Ureter (tissue), 1 donor: ENCODE data around the gene ACKR1. TPM values are rescaled to one million over a fixed set of nuclear protein-coding genes. Genes with fewer than 3 reads are reported as not detected.

Experiments used
- DNase-seq: peaks from one replicate; pipeline ENCODE4 v3.0.0-alpha.2; 2020; ENCODE audit warnings: low spot score
- total RNA-seq: library from RNA; stranded (reverse); gene quantifications from one replicate; pipeline ENCODE4 v1.2.4, GENCODE V29; 2023
- donor health status: DM: yes; HTN: yes; CAD: no.

ACKR1 gene, protein sequence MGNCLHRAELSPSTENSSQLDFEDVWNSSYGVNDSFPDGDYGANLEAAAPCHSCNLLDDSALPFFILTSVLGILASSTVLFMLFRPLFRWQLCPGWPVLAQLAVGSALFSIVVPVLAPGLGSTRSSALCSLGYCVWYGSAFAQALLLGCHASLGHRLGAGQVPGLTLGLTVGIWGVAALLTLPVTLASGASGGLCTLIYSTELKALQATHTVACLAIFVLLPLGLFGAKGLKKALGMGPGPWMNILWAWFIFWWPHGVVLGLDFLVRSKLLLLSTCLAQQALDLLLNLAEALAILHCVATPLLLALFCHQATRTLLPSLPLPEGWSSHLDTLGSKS
- total RNA-seq = 164 TPM

DNA sequence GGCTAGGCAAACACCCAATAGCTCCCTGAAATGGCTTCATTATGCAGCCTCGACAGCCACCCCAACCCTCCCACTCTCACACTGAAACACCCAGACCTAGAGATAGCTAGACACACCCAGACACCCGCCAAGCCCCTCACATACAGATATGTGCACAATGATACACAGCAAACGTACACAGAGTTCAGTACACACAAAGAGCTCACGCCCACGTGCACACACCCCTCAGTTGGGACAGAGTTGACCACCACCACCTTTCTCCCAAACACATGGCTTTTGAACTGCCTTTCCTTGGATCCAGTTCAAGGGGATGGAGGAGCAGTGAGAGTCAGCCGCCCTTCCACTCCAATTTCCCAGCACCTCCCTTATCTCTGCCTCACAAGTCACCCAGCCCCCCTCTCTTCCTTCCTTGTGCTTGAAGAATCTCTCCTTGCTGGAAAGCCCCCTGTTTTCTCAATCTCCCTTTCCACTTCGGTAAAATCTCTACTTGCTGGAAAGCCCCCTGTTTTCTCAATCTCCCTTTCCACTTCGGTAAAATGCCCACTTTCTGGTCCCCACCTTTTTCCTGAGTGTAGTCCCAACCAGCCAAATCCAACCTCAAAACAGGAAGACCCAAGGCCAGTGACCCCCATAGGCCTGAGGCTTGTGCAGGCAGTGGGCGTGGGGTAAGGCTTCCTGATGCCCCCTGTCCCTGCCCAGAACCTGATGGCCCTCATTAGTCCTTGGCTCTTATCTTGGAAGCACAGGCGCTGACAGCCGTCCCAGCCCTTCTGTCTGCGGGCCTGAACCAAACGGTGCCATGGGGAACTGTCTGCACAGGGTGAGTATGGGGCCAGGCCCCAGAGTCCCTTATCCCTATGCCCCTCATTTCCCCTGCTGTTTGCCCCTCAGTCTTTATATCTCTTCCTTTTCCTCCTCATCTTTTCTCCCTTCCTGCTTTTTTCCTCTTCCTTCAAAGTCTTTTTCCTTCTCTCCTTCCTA lies at the start of gene ACKR1:
ACKR1 (plus strand) TSS at position 715 of the 981 bp plus-strand sequence; CDS start at position 800, 85 bp downstream.
- no peak for DNase-seq

DNA sequence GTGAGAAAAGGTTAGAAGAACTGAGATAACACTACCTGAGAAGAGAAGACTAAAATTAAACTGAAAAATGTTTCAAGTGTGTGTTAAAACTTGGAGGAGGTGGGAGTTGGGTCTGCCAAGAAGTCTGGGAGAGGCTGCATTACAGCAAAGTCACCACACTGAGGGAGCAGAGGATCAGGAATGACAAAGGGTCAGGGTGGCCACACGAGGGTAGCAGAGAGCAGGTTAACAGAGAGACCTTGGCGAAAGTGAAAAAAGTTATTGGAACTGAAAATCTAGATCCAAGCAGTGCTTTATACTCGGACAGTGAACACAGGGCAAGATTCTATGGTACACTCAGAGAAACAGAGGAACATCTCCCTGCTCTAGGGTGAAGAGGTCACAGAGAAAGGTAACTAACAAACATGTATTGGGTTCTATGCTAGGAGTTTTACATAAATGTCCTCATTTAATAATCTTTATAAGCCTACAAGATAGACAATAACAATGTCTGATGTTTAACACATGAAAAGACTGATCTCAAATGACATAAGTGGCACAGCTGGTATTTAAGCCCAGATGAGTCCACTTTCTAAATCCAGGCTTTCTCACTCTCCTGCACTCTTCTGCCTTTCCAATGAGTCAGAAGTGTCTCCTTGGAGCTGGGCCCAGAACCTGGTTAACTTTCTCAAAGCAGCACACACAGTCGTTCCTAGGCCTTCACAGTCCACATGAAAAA lies 43.5 kb upstream of the ACKR1 start:
- DNase-seq = peak; percentile 82

DNA sequence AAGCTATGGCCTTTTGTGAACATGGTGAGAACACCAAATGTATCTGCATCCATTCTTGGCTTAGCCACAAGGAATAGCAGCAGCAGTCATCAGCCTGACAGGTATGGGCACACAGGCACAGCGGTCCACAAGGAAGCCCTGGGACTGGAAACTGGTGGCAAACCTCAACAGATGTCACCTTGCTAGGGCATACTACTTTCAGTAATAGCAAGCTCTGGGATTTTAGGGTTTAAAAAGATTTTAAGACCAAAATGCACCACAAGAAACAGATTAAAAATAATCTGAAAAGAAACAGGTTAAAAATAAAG lies 43.0 kb upstream of the ACKR1 start:
- DNase-seq = no peak

DNA sequence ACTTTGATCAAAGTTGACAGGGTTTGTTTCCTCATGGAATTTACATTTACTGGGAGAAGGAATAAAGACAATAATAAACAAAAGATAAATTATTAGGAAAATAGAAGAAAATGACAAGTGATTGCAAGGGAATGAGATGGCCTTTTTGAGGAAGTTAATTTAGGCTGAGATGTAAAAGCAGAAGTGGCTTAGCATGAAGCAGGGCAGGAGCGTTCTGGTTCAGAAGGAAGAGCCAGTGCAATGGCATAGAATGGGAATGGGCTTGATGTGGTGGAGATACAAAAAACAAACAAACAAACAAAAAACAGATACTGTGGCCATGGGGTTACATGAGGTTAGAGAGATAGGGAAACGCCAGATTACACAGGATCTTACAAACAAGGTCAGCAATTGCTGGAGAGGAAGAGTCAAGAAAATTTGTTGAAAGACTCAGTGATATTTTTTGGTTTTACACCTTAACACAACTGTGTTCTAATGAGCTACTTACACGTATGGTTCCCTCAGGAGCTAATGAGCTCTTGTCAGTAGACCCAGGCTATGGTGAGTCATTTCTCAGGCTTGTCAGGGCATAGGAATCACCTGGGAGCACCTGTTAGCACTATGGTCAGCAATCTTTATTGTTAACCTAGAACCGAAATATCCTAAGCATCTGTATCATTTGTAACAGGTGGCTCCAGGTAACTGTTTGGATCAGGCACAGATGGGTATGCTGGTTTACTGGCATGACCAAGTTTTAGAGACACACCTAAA lies 42.0 kb upstream of the ACKR1 start:
- no peak for DNase-seq

DNA sequence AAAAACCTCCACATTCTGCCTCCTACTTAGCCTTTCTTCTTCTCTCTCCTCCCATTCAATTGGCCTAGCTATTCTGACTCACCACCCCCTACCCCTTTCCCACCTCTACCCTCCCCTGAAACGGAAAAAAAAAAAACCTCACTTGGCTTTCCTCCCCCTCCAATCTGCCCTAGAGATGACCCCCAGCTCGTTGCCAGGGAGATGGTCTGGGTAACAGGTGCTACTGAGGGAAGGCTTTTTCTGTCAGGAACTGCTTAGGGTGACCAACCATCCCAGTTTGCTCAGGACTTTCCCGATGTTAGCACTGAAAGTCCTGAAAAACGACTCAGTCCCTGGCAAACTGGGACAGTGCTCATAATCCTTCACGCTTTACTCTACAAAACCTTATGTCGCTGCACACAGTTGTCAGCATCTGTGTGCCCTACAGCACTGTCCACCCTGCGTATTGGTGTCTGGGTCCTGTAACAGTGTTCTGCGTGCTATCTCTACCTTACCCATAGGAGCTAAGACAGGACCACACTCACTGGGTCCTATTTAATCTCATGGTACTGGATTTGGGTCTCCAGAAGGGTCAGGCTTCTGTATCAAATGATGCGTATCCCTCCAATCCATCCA lies 41.0 kb upstream of the ACKR1 start:
- no peak for DNase-seq

DNA sequence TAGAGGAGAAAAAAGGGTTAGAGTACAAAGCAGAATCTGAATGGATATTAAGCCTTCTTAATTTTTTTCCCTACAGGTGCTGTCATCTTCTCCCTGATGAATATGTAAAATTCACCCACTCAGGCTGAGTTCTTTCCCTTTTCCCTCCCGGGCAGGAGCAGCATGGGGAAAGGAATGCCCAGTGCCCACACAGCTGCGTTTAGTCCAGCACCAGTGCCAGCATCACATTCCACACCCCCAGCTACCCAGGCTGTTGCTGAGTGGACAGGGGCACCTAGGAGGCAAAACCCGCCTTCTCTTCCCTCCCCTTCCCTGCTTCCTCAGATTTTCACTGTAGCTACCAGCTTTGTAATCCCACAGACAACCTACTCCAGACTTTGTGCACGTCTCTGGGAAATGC lies 36.6 kb upstream of the ACKR1 start:
- no peak for DNase-seq

DNA sequence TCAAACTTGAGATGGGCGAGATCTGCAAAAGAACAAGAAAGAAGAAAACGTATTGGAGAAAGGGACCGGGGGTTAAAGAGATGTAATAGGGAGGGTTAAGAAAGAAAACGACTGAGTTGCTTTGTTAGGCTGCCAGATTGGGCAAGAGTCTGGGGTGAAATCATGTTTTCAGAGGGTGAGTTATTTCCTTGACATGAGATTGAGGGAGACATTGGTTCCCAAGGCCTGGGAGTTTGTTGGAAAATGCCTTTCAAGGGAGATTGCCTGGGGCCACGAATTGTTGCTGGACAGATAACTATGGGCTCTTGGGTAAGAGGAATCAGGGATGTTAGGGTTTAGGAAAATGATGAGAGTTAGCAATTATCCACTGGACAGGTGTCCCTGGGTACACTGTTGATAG lies 34.0 kb upstream of the ACKR1 start:
- no peak for DNase-seq

DNA sequence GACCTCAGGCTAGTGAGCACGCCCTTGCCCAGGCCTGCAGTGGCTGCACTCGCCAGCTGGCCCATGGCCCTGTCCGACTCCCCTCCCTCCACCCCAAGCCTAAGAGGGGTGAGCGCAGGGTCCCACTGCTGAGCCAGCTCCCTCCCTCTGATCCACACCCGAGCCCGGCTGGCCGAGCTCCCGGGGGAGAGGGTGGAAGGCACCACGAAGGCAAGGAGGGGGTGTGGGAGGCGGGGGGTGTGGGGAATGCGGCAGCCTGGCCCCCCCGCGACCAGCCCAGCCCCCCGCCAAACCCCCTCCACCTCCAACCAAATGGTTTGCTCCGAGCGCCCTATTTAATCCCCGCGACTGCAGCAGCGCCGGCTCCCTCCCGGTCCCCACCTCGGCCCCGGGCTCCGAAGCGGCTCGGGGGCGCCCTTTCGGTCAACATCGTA lies 33.4 kb upstream of the ACKR1 start, which contains the start of gene CADM3:
CADM3 (plus strand) TSS at position 362 of the 434 bp plus-strand sequence. CDS start 151 bp downstream, outside the sequence.
- no peak for DNase-seq

DNA sequence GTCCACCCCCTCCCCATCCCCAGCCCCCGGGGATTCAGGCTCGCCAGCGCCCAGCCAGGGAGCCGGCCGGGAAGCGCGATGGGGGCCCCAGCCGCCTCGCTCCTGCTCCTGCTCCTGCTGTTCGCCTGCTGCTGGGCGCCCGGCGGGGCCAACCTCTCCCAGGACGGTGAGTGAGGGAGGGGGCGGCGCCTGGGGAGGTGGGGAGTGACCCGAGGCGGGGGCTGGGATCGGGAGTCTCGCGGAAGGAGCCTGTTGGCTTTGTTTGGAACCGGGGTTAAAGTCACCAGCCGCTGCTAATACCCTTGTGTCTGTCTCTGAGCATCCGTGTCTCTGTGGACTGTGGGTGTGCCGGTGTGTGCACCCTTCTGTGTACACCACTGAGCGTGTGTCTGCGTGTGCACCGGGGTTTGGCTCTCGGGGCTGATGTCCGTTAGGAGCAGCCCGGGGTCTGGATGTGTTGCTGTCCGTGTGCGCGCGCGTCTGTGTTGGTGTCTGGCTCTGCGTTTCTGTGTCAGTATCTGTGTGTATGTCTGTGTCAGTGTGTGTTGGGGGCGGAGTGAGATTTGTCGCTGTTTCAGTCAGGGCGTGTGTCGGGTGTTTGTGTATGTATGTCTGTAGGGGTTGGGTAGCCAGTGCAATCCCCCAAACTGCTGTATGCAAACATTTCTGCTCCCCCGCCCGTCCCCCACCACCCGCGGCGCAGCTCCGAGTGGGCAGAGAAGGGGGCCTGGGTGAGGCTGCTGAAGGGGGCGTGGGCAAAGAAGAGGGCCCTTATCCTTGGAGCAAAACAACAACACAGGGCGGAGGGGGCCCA lies 32.8 kb upstream of the ACKR1 start:
- no peak for DNase-seq

DNA sequence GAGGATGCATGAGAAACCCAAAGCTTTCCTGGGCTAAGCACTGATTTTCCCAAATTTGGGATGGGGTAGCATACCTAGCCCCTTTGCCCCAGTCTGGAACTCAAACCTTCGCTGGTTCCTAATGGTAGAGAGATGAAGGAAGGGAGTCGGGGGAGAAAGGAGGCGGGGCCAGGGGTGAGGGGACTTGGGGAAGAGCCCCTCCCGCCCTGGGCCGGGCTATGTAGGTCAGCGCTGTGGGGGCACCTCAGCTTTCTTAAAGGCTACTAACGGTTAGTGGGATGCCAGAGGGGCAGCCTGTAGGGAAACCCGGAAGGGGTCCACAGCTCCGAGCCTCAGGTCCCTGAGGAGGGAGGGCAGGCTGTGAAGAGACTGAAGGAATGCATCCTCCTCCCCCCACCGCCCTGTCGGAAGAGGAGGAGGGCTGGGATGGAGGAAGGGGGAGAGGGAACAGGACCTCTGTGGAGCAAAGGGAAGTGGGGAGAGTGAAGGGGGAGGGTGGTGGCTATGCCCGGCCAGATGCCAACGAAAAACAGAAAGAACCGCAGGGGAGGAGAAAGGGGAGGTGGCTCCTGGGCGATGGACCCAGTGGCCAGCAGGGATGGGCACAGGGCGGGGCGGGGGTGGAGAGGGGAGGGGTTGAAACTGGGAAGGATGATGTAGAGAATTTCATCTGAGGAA lies 31.9 kb upstream of the ACKR1 start:
- no peak for DNase-seq

DNA sequence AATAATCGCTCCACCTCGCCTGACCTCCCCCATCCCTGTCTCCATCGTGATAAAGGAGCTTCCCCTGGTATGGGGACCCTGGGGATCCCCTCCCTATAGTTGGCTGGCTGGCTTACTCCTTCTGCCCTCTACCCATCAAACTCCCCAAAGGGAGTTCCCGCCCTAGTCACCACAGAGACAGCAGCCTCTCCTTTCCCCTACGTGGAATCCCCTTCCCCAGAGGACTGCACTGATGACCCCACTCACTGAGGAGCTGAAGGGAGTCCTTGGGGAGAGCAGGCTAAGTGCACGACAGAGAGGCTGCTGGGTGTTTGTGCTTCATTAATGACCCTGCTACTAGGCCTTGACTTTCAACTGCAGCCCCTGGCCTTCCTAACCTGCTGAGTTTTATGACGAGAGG lies 31.4 kb upstream of the ACKR1 start:
- no peak for DNase-seq

DNA sequence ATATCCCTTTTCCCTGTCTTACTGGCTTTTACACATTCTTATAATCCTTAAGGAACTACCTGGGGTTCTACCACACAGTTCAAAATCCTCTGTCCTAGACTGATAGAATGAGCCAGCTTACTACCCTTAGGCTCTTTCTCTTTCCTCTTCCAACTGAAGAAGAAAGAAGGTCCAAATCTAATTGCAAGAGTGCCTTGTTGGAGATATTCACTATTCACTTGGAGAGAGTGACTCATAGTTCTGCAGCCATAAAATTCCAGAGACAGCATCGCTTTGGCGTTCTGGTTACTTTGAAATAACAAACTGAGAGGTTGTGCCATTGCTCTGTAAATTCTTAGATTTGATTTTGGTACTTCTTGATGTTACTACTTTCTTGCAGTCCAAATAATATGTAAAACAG lies 29.1 kb upstream of the ACKR1 start:
- no peak for DNase-seq

DNA sequence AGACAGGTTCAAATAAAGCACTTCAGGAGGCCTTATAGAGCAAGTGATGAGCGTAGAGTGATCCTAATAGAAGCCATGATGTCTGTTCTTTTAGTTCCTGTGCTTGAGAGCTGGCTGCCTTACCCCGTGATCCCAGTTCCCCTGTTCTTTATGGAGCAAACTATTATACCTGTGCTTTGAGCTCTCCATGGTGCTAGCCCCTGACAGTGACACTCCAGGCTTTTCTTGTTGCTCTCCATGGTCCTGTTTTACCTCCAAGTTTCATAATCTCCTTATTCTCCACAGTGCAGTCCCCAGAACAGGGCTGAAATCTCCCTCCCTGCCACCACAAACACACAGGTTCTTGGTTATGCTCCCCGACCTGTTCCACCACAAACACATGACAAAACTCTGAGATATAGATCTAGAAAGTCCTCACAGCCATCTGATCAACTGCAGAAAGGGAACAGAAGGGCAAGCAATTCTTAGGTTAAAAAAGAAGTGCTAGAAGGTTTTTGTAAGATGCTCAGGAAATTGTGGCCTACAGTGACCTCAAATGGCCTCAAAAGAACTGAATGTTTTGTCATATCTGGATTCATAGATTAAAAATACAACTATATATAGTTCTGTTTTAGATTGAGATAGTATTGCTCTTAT lies 27.3 kb upstream of the ACKR1 start:
- no peak for DNase-seq

DNA sequence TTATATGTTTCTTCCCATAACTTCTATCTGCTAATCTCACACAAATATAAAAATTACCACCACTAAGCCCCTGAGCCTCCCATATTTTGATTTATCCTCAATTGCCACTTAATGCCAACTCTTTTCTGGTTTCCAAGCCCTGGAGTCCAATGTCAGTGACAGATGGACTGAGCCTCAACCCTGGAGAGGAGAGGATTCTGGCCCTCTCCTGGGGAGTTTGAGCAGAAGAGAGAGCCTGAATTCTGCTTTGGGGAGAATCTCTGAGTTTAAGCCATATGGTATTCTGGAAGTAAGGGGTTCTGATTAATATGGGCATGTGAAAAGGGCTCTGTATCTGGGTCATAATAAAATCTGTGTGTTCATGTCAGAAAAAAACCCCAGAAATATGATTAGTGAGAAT lies 24.8 kb upstream of the ACKR1 start:
- DNase-seq = no peak

DNA sequence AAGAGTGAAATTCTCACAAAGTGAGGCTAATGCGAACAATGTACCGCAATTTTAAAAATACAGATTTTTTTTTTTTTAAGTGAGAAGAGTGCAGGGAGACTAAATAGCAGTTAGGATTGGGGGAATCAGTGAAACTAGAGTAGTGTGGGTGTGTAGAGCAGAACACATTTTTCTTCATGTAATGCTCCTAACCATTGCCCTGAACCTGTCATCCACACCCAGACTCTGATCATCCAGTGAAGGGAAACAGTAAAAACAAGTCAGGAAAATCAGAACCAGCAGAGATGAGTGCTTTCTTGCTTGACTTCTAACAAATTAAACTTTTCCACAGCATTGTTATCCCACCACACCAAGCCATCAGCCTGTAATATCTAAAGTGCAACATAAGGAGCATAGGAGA lies 24.2 kb upstream of the ACKR1 start:
- DNase-seq = no peak

DNA sequence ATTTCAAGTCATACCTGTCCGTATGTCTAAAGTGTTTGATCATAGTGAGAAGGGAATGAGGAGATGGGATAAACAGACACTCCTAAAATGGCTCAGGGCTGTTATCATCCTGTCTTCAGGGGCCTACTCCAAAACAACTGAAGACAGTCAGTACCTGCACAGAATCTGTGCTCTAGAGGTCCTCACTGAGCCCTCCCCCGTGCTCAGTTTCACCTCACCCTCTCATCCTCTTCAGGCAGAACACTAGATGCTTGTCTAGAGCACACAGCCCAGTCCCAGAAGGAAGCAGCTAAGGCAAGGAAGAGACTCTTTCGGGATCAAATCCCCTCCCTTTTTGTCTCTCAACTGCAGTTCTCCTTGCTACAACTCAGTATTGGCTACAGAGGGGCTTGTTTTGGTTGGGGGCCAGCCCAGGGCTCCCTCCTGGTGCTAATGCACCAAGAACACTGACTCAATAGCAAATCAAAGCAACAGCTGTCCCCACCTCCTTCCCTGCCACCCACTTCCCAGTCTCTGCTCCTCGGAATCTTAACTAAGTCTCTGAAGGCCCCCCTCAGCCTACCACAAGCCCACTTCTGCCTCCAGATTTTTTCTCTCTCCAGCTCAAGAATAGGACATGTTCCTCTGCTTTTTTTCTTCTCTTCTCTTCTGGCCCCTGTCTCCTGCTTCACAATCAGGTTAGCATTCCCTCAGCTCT lies 23.2 kb upstream of the ACKR1 start:
- DNase-seq = no peak

DNA sequence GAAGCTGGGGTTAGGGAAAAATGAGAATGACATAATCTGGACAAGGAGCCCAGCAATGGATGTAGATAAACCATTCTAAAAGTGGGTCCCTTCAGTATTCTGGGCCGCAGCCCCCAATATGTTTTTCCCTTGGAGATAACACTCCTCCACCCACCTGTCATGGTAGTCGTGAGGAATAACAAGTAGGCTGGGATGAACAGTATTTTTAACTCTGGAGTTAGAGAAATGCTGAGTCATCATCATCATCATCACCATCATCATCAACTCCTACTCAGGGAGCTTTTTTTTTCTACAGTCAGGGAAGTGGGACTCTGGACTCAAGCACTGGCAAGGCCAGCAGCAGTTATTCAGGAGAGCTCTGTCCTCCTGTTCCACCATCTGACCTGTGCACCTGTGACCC lies 20.5 kb upstream of the ACKR1 start:
- no peak for DNase-seq

DNA sequence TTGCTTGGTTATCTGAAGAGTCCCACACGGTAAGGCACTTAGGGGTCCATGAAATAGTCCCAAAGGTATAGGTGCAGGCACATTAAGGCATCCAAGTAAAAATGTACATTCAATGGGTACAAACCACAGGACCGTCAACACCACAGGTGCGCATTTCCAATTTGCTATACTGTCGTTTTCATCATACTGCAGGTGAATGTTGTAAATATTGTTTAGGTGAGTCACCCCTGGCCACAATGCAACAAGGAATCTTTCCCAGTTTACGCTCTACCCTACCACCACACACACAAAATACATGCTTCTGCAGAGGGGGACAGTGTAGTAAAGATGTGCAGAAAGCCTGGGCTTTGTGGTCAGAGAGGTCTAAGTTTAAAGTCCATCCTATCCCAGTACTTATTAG lies 19.6 kb upstream of the ACKR1 start:
- no peak for DNase-seq

DNA sequence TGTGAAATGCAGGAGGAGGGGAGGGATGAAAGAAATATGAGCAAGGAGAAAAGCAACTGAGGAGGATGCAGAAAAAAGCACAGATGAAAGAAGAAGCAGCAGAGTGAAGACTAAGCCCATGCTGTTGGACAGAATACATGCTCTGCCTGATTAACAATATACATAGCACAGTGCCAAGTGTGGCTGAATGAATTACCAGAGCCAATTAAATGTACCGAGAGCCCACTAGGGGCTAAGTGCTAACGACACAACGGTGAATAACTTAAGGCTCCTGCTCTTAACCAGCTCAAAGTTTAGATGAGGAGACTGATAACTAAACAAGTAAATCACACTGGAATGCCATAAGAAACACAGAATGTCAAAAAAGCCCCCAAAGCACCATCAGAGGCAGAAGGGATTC lies 17.6 kb upstream of the ACKR1 start:
- DNase-seq = no peak
